Airway epithelial cell (primary cell): ENCODE data around the gene ARPC1B. TPM values are rescaled to one million over a fixed set of nuclear protein-coding genes. Genes with fewer than 3 reads are reported as not detected.

Experiments used
- total RNA-seq: library from RNA; depleted of rRNA; stranded (reverse); fragments of >200 nt; gene quantifications from 2 replicates; pipeline ENCODE4 v1.2.3, GENCODE V29; 2015

The ARPC1B gene
- 250 and 327 TPM in 2 replicates for total RNA-seq

DNA sequence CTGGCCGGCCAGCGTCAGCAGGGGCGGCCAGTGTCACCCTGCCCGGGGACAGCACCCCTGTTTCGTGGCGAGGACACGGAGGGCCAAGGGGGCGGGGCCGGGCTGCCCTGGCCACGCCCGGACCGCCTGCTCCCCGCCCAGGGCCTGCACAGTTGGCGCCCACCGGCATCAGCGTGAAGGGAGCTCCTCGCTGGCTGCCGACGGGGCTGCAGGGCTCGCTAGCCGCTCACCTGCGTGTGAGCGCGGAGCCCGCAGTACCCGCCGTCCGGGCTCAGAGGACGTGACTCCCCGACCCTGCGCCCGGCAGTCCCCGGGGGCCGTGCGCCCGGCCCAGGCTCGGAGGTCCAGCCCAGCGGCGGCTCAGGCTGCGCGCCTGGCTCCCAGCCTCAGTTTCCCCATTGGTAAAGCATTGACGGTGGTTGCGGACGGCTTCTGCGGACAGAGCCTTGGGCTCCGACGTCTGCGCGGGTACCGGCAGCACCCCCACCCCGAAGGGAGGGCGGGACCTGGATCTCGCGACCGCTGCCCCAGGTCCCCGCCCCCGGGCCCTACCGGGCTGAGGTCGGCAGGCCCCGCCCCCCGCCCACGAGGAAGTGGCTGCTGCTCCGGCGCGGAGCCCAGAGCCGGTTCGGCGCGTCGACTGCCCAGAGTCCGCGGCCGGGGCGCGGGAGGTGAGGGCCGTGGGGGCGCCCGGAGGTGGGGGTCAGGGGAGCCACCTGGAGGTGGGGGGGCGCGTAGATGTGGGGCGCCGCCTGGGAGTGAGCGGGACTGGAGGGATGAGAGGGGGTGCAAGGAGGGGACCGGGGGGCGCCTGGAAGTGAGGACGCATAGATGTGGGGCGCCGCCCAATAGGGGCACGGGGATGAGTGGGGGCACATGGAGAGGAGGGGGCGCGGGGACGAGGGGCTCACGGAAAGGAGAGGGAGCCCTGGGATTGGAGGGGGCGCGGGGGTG, at the start of gene ARPC1B:
Gene ARPC1B, plus strand, starts transcription at position 620 of the 954 bp plus-strand sequence. CDS start 10,985 bp downstream, outside the sequence.

DNA sequence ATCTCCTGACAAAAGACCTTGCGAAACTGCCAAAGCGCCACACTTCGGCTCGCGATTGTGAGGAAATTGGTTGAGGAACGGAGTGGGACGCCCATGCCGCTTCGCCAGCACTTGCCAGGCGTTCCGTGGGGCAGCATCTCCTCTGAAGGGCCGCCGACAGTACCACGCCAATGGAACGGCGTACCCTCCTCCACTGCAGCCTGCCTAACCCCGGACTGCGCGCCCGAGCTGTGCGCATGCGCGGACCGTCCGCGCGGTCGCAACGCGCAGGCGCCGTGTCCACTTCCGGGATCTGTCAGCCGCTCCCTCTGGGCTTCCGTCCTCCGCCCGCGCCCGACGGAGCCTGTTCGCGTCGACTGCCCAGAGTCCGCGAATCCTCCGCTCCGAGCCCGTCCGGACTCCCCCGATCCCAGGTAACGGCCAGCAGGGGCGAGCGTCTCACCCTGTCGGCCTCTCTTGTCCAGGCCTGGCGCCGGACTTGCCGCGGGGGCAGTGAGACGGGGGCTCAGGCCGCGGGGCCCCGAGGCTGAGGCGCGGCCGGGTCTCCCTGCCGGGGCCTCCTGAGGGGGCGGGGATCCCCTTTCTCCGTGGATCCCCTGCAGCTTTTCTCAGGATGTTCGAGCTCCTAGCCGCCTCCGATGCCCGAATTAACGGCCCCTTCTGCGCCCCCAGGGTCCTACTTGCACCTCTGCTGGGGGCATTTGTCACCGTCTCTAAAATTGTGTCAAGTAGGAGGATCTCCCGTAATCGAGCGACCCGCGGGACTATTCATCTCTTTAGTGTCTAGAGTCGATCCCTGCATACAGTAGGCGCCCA, 48.7 kb upstream of the ARPC1B start, which contains the start of gene ARPC1A:
Gene ARPC1A, plus strand, starts transcription at position 307 of the 816 bp plus-strand sequence. CDS start 7,456 bp downstream, outside the sequence.

DNA sequence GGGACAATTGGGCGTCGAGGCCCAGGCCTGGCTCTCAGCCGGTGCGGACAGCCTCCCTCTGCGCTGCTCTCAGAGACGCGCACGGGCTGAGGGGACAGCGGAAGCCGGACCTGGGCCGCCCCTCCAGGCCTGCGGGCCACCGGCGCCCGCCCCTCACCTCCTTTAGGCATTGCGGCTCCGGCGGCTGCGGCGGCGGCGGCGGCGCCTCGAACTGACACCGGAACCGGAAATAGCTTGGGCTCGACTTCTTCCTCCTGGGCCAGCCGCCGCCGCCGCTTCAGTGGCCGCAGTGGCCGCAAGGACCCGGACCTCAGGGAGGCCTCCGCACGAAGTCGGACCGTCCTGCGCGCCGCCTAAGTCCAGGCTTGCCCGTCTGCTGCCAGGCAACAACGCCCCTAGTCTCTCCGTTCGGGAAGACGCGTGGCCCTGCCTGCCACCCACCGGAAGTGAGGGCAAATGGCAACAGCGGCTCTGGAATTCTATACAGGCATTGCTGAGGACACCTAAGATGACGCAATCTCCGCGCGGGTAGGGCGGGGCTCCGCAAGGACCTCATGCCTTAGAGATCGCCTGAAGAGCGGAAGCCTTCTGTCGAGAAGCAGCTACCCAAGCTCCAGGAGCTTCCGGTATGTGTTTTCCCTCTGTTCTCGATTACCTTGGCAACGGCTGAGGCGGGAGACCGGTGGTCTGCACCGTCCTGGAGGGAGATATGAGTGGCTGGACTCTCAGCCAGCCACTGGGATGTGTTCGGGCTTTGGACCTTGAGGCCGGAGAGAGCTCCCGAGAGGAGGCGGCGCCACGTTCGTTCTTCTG, 34.1 kb downstream of the ARPC1B start, which contains the start of the genes BUD31 and PDAP1:
Gene BUD31, plus strand, starts transcription at position 591 of the 813 bp plus-strand sequence. CDS start 2,124 bp downstream, outside the sequence.
Gene PDAP1, minus strand, starts transcription at position 219 of the 813 bp plus-strand sequence. Its CDS starts 49 bp downstream, at position 170.

DNA sequence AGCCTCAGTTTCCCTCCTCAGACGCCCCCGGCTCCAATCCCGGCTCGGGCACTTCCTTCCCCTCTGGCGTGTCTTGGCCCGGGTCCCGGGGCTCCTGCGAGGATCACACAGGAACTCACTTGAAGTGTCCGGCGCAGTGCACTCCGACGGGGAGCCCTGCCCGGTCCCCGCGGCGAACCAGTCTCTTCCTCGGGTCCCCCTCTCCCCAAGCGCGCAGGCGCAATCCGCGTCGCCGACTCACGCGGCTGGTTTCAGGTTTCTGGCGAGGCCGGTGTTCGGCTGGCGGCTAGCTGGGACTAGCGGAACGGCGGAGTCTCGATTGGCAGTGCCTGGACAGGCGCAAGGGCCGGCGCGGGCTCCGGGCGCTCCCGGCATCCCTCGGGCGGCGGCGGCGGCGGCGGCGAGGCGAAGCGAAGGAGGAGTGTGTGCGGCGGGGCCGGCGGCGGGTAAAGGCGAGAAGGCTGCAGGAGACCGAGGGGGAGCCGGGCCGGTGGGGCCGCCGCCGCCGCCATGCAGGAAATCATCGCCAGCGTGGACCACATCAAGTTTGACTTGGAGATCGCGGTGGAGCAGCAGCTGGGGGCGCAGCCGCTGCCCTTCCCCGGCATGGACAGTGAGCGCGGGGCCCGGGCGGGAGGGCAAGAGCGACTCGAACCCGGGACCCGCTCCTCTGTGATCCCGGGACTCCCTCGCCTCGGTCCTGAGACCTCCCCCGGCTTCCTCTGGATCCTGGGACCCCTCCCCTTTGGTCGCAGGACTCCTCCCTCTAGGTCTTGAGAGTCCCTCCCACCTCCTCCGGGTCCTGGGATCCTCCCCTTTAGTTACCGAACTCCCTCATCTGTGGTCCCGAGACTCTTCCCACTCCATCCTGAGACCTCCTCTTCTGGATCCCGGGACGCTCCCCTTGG, 64.3 kb downstream of the ARPC1B start, which contains the start of the genes CPSF4 and PTCD1:
Gene CPSF4, plus strand, starts transcription at position 371 of the 908 bp plus-strand sequence. Its CDS starts 140 bp downstream, at position 511.
Gene PTCD1, minus strand, starts transcription at position 226 of the 908 bp plus-strand sequence. CDS start 3,556 bp downstream, outside the sequence.

Other genes starting within 250 kb of the ARPC1B start
- gene SMURF1, start 230.6 kb upstream of the ARPC1B start, total RNA-seq, result 26.5 and 34.3 TPM in 2 replicates
- gene KPNA7, start 166.6 kb upstream of the ARPC1B start, total RNA-seq, result 0.35 TPM in 1 of 2 replicates, not detected in the other
- 0.35 and 1.2 TPM in 2 replicates for gene MYH16, start 101.9 kb upstream of the ARPC1B start, total RNA-seq
- gene ARPC1A, start 48.8 kb upstream of the ARPC1B start, total RNA-seq, result 239 and 254 TPM in 2 replicates
- 101 and 143 TPM in 2 replicates for gene PDAP1, start 33.9 kb downstream of the ARPC1B start, total RNA-seq
- gene BUD31, start 34.2 kb downstream of the ARPC1B start, total RNA-seq, result 97.0 and 98.7 TPM in 2 replicates
- gene PTCD1, start 64.1 kb downstream of the ARPC1B start, total RNA-seq, result 5.4 and 7.5 TPM in 2 replicates
- gene CPSF4, start 64.2 kb downstream of the ARPC1B start, total RNA-seq, result 25.8 and 34.7 TPM in 2 replicates
- gene ATP5MF, start 91.4 kb downstream of the ARPC1B start, total RNA-seq, result 1,711 and 1,959 TPM in 2 replicates
- 1.9 and 2.7 TPM in 2 replicates for gene ZNF789, start 98.2 kb downstream of the ARPC1B start, total RNA-seq
- 12.7 and 13.5 TPM in 2 replicates for gene ZNF394, start 125.6 kb downstream of the ARPC1B start, total RNA-seq
- 6.4 and 6.7 TPM in 2 replicates for gene ZKSCAN5, start 129.9 kb downstream of the ARPC1B start, total RNA-seq
- gene FAM200A, start 177.4 kb downstream of the ARPC1B start, total RNA-seq, result 4.0 and 7.6 TPM in 2 replicates
- gene ZNF655, start 183.9 kb downstream of the ARPC1B start, total RNA-seq, result 46.4 and 51.1 TPM in 2 replicates
- not detected in 2 replicates for gene TMEM225B, start 223.5 kb downstream of the ARPC1B start, total RNA-seq
- gene ZSCAN25, start 242.2 kb downstream of the ARPC1B start, total RNA-seq, result 8.4 and 10.9 TPM in 2 replicates